Left ventricle myocardium superior (tissue), 1 donor: ENCODE results near the gene TTLL5. TPM values are rescaled to one million over a fixed set of nuclear protein-coding genes. Genes with fewer than 3 reads are reported as not detected.
"Not testable (repeated sequence)": the region's sequence is repeated elsewhere in the genome, so short reads cannot be mapped to it uniquely, and the experiment has no call there.

Experiments
- ATAC-seq: fragments of 200-7000 bp; cut with Tn5 transposase; one replicate; pipeline ENCODE4 v1.9.1; 2020; ENCODE audit warnings: mild to moderate bottlenecking, moderate library complexity
- DNase-seq: peaks from one replicate; pipeline ENCODE4 v3.0.0-alpha.2; 2020
- intact Hi-C: fragments of 100-400 bp; cut with micrococcal nuclease; formaldehyde crosslinking; loops from one replicate; pipeline ENCODE4 v1.11.0; 2022
- total RNA-seq: library from RNA; stranded (reverse); fragmentation: NEBNext Ultra II Directional; extraction: Animal tissue kit (Norgen Biotek cat#: 25700); gene quantifications from one replicate; pipeline ENCODE4 v1.2.1, GENCODE V29; 2021
- donor health status: DM: no; HTN: yes; CAD: no; lungs with severe emphysema.

Gene TTLL5
- total RNA-seq, 1 donor from 2014 or later: 15.8 TPM

- no peak for ATAC-seq
- intact Hi-C loops: no loop called here
Measured at GRCh38 chr14:75690010-75690409, 29.0 kb downstream of the TTLL5 start.

GRCh38 chr14:75695025-75695424 is 34.0 kb downstream of the TTLL5 start:
- ATAC-seq, intact Hi-C loops: not testable (repeated sequence)

More at GRCh38 chr14:75690010-75690409, 29.0 kb downstream of the TTLL5 start:
- no peak for DNase-seq

GRCh38 chr14:75697386-75697785 is 36.3 kb downstream of the TTLL5 start:
- intact Hi-C loops: no loop called here
- DNase-seq (no peak), ATAC-seq (no peak)

More at GRCh38 chr14:75695025-75695424, 34.0 kb downstream of the TTLL5 start:
- DNase-seq: not testable (repeated sequence)

- no peak for DNase-seq
- intact Hi-C loops: no loop called here
- no peak for ATAC-seq
Measured at GRCh38 chr14:75697918-75698317, 36.9 kb downstream of the TTLL5 start.

GRCh38 chr14:75699331-75699730 is 38.3 kb downstream of the TTLL5 start:
- intact Hi-C loops: no loop called here
- ATAC-seq (no peak), DNase-seq (no peak)

GRCh38 chr14:75700295-75700694 is 39.2 kb downstream of the TTLL5 start:
- ATAC-seq: no peak
- no peak for DNase-seq
- intact Hi-C loops: no loop called here

GRCh38 chr14:75702122-75702521 is 41.1 kb downstream of the TTLL5 start:
- intact Hi-C loops: no loop called here
- ATAC-seq: peak; percentile 90
- no peak for DNase-seq

- no peak for DNase-seq
- intact Hi-C loops: no loop called here
- ATAC-seq: peak; percentile 74
Measured at GRCh38 chr14:75702616-75703261, 41.7 kb downstream of the TTLL5 start.

GRCh38 chr14:75703467-75703866 is 42.4 kb downstream of the TTLL5 start:
- ATAC-seq: no peak
- intact Hi-C loops: no loop called here

GRCh38 chr14:75705014-75705413 is 44.0 kb downstream of the TTLL5 start:
- intact Hi-C loops: loop anchor here (5.0 kb wide), 1 partner anchor 277 kb away; the partner anchor contains the start of gene TGFB3

More at GRCh38 chr14:75703467-75703866, 42.4 kb downstream of the TTLL5 start:
- no peak for DNase-seq

GRCh38 chr14:75709207-75709812 is 48.3 kb downstream of the TTLL5 start:
- intact Hi-C loops: loop anchor here (5.0 kb wide), 1 partner anchor 273 kb away; the partner anchor contains the start of gene TGFB3
- peak; percentile 69 for ATAC-seq
- peak; percentile 73 for DNase-seq

More at GRCh38 chr14:75705014-75705413, 44.0 kb downstream of the TTLL5 start:
- no peak for ATAC-seq
- DNase-seq: no peak

GRCh38 chr14:75711105-75711795 is 50.2 kb downstream of the TTLL5 start:
- DNase-seq: no peak
- peak; percentile 76 for ATAC-seq

GRCh38 chr14:75711796-75712211 is 50.8 kb downstream of the TTLL5 start:
- DNase-seq: peak; percentile 69

More at GRCh38 chr14:75711105-75711795, 50.2 kb downstream of the TTLL5 start:
- intact Hi-C loops: loop anchor here (10.0 kb wide), 1 partner anchor 84 kb away; no protein-coding TSS in a partner anchor

GRCh38 chr14:75714991-75715390 is 53.9 kb downstream of the TTLL5 start:
- intact Hi-C loops: loop anchor here (10.0 kb wide), 1 partner anchor 80 kb away; no protein-coding TSS in a partner anchor
- no peak for DNase-seq
- no peak for ATAC-seq

More at GRCh38 chr14:75711796-75712211, 50.8 kb downstream of the TTLL5 start:
- ATAC-seq: peak; percentile 91
- intact Hi-C loops: loop anchor here (10.0 kb wide), 1 partner anchor 83 kb away; no protein-coding TSS in a partner anchor

GRCh38 chr14:75715926-75716780 is 55.1 kb downstream of the TTLL5 start:
- ATAC-seq (no peak), DNase-seq (no peak)
- intact Hi-C loops: loop anchor here (10.0 kb wide), 1 partner anchor 79 kb away; no protein-coding TSS in a partner anchor

GRCh38 chr14:75717729-75718128 is 56.7 kb downstream of the TTLL5 start:
- no peak for DNase-seq
- no peak for ATAC-seq
- intact Hi-C loops: loop anchor here (10.0 kb wide), 1 partner anchor 77 kb away; no protein-coding TSS in a partner anchor

GRCh38 chr14:75718199-75718598 is 57.2 kb downstream of the TTLL5 start:
- DNase-seq (no peak), ATAC-seq (no peak)
- intact Hi-C loops: loop anchor here (10.0 kb wide), 1 partner anchor 77 kb away; no protein-coding TSS in a partner anchor

GRCh38 chr14:75720116-75720515 is 59.1 kb downstream of the TTLL5 start:
- ATAC-seq (no peak), DNase-seq (no peak)
- intact Hi-C loops: no loop called here
